Epithelial cell of esophagus (primary cell): ENCODE data around the gene PTPRM.

Source experiments
- DNase-seq: peaks from one replicate; pipeline ENCODE4 v3.0.0; 2010; ENCODE audit warnings: low read depth
- H3K4me3 ChIP-seq: 2 replicates; pipeline ENCODE4 v1.5.1; 2011; ENCODE audit warnings: mild to moderate bottlenecking, low read length, control low read depth
- CTCF ChIP-seq: IDR thresholded peaks from 2 replicates; pipeline ENCODE4 v1.5.1; 2011; ENCODE audit warnings: low read depth, mild to moderate bottlenecking, low read length, control low read depth, inconsistent platforms; ENCODE audit not compliant: insufficient read depth; ENCODE audit errors: missing control alignments

PTPRM gene

GRCh38 chr18:8006979-8007378, 439.9 kb downstream of the PTPRM start:
- DNase-seq, result no peak
- TF ChIP-seq CTCF, result no peak
- no peak overlapping the region for H3K4me3 ChIP-seq

DNA sequence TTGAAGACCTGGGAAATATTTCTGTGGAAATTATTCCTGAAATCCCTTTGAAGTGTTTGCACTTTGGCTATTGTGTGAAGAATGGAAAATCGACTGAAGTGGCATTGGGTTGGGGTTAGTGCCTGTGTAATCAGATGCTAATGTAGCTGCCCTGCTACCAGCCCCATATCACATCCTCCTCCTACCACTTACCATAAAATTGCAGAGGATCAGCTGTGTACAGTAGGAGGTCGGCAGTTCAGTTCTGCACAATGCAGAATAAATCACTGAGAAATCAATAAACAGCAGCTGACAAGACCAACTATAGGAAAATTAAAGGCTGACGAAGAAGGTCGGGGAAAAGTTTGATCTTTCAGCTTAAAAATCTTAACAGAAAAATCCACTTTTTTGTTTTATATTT, 440.9 kb downstream of the PTPRM start:
- TF ChIP-seq CTCF, result no peak
- no peak for DNase-seq
- H3K4me3 ChIP-seq, result no peak overlapping the region

GRCh38 chr18:8011361-8011760, 444.2 kb downstream of the PTPRM start:
- TF ChIP-seq CTCF, result no peak
- peak; percentile 18 for DNase-seq
- H3K4me3 ChIP-seq, result no peak overlapping the region

- TF ChIP-seq CTCF, result no peak
- H3K4me3 ChIP-seq, result no peak overlapping the region
These were observed 444.8 kb downstream of the PTPRM start for GRCh38 chr18:8011906-8012305.

DNA sequence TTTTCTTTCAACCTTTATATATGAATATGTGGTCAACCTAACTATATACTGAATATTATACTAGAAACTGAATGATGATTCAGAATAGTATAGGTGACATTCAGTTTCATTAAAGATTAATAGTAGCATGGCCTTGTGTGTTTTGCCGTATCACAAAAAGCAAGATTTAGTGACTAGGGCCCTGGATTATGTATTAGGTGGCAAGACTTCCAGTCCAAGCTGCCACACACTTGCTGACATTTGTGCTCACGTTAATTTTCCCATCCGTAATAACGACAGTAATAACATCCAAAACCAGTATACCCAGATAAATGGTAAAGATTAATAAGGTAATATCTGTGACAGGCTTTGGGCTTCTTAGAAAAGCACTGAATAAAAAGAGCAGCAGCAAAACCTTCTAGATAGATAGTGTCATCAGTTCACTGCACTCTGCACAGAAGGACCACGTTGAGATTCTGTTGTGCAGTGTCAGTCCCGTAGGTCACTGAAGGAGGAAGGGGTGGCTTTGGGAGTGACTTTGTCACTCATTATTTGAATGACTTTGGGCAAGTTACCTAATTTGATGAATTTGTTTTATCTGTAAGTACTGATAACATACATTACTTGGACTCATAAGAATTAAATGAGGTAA, 451.7 kb downstream of the PTPRM start:
- no peak for TF ChIP-seq CTCF
- DNase-seq, result no peak

More at GRCh38 chr18:8011906-8012305, 444.8 kb downstream of the PTPRM start:
- DNase-seq, result no peak

DNA sequence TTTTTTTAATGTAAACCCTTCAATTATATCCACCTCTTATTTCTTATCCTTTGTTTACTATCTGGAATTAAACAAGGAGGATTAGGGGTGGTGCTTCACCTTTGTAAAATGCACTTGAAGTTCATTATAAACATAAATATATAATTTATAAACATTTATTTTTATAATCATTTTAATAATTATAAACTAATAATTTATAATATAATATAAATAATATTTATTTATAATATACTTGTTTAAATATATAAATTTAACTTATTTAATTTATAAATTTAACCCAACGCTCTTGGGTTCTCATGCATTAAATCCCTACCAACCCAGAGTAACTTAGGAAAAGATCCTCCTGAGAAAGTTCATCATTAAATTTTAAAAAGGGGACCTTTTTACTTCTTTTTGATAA, 452.5 kb downstream of the PTPRM start:
- DNase-seq, result no peak
- no peak for TF ChIP-seq CTCF
- no peak overlapping the region for H3K4me3 ChIP-seq

More for the DNA sequence above, 451.7 kb downstream of the PTPRM start:
- H3K4me3 ChIP-seq, result no peak overlapping the region
